EH (cell line): ENCODE measurements around the gene PRKN.

Source experiments
- DNase-seq: peaks from one replicate; pipeline ENCODE4 v3.0.0-alpha.2; 2015; ENCODE audit warnings: low read depth

Gene PRKN

DNA sequence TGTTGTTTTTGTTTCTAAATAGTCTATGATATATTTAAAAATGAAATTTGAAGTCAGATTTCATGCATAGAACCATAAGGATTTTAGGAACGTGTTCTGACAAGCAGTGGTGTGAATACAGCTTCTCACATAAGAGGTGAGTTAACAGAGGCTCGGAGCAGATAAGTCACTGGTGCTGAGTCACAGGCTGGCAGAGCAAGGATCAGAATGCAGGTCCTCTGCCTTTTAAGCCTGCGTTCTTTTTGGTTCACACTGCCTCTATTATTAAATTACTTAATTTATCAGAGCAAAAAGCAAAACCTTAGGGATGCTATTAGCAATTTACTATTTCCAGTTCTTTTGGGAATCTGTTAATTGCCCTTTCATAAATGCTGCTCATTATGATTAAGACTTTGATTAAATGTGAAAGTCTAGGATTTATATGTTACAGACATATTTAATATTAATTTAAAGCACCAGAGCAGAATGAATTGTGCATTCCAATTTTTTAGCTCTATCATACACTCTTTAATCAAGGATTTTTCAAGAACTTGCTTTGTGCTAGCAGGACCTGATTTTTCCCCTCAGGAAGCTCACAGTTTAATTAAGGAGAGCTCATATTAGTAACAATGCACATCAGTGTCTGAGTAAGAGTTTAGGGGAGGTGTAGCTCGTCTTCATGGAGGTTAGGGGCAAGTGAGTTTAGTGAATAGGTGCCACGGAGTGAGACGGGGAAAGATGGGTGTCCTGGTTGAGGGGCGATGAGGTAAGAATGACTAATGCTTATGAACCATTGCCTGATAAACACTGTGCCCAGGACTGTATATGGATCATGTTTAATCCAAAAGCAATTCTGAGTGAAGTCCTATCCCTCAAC is 1241.0 kb downstream of the PRKN start:
- peak; percentile 25 for DNase-seq

- peak; percentile 8 for DNase-seq
Observed at GRCh38 chr6:161482517-161482858, 1245.1 kb downstream of the PRKN start.

- DNase-seq, result peak; percentile 8
Observed at GRCh38 chr6:161481786-161482516, 1245.6 kb downstream of the PRKN start.

- DNase-seq, result no peak
Observed at GRCh38 chr6:161480421-161481155, 1247.0 kb downstream of the PRKN start.

DNA sequence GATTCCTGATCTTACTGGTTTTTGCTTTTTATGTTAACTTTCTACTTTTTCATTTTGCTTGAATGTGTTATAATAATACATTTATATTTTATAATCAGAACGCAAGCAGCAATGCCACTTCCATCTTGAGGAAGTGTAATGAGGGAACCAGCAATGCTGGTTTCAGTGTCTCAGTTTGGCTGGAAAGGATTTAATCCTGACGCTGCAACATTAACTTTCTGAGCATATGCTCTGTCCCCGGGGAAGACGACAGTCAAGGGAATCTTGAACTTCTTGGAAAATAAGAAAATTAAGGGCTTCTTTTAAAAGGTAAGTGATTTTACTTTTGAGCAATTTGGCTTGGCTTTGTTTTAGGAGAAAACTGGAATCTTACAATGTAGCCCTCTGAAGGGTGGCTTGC is 1248.2 kb downstream of the PRKN start:
- DNase-seq, result no peak

- DNase-seq, result no peak
Observed at GRCh38 chr6:161477876-161478425, 1249.6 kb downstream of the PRKN start.

DNA sequence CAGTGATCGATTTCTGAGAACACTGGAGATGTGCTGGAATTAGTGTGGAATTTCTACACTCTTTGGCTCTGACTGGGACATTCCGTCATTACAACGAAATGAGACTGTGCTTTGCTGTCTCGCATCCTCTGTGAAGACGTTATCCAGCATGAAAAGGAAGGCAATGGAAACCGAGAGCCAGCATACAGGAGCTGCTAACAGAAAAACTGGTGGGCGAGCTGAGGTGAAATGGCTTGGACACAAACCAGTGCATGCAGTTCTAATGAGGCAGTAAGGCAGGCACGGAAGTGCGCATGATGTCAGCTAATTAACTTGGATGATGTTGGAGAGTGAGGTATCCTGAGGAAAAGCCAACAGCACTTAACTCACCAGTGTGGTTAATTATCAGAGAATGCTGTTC is 1250.9 kb downstream of the PRKN start:
- peak; percentile 74 for DNase-seq

- no peak for DNase-seq
Observed at GRCh38 chr6:161465403-161465802, 1262.2 kb downstream of the PRKN start.

GRCh38 chr6:161463071-161463470 is 1264.5 kb downstream of the PRKN start:
- DNase-seq, result no peak

DNA sequence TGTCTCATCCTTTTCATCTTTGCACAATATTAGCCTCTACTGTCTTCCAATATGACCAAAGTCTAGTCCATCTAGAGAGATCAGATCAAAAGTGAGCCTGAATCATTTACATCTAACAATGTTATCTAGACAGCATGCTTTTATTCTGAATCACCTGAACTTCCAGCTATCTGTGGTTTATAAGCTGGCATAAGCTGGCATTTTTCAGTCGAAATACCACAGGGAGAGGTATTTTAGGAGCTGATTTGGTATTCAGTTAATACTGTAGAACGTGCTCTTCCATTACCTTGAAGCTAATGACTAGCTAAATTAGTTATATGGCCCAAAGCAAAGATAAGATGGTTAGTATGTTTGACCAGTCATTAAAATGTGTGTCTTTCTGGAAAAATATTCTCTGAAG is 1265.4 kb downstream of the PRKN start:
- DNase-seq, result no peak

- no peak for DNase-seq
Observed at GRCh38 chr6:161459008-161459615, 1268.5 kb downstream of the PRKN start.

DNA sequence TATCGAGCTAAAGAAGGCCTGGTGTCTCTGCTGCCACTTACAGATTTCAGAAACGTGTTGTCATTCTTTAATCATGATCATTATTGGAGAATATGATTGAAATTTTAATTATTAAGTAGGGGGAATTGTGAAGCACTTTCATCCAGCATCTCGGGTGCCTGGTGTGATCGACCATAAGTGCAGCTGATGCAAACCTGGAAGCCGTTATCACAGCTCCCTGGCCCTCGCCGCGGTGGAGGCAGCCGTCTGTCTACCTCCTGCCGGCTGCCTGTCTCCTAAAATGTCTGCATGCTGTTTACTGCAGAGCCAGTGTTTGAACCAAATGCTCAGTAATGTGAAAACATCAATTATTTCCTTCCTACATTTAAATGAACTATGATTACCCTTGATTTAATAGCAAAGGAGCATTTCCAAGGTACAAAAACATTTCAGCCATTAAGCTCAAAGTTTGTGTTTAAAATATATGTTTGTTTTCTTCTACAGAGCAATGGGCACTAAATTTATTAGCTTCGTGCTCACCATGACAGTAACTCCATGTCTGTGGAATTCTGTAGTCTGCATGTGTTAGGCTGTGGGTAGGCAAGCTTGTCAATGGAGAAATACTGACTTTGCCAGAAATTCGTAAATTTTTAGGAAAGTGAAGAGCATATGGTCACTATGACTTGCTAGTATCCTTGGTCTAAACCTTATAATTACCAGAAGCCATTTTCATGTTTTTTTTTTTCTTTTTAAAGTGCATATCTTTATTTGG is 1269.2 kb downstream of the PRKN start:
- no peak for DNase-seq

GRCh38 chr6:161455848-161456247 is 1271.7 kb downstream of the PRKN start:
- no peak for DNase-seq

- DNase-seq, result no peak
Observed at GRCh38 chr6:161453558-161453957, 1274.0 kb downstream of the PRKN start.

DNA sequence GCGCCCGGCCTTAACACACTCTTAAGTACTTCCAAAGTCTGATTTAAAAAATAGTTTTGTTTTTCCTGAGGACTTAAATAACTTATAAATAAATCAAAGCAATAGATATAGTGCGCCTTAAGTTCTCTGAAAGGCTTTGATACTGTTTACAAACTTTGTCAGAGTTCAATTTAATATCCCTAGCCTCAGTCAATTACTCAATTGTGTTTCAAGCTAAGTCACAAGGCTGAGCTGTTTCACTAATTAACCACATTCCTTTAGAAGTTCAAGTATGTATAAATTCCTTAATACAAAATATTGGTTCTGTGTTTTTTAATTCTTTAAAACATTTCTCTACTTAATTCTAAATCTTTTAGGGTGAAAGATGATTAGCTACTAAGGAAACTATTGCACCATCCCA is 1275.3 kb downstream of the PRKN start:
- DNase-seq, result no peak

GRCh38 chr6:161449521-161449920 is 1278.0 kb downstream of the PRKN start:
- DNase-seq, result no peak

DNA sequence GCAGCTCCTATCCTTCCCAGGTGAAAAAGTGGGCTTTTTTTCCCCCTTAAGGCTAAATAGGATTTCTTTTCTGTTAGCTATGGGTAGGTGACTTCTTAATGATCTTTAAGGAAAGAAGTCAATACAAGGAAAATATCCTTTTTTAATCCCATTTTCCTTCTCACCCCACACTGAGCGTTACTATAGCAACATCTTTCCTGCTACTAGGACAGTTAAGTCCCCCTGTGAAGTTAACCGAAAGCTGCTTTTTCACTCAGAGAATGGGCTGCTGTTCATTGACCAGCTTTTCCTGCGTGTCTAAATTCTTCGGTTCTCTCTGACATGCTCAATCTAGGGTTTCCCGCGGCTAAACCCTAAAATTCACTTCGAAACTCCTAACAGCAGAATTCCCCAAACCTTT is 1280.6 kb downstream of the PRKN start:
- DNase-seq, result no peak

- no peak for DNase-seq
Observed at GRCh38 chr6:161446296-161446925, 1281.2 kb downstream of the PRKN start.

- DNase-seq, result no peak
Observed at GRCh38 chr6:161445021-161445799, 1282.4 kb downstream of the PRKN start.

DNA sequence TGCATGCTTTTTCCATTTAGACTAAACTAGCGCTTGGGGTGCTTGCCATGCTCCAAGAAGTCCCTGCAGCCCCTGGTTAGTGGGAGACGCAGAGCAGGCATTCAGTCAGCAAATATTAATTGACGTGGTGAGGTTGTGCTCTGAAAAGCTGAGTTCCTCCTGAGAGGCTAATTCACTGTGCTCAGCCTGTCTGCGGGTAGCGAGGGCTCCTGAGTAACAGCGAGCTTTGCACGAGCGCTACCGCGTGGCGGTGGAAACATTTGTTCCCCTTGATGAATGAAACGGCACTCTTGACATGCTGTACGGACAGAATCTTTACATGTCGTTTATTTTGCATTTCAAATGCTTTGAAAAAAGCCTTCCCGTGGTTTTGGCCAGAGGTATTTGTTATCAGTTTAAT is 1283.1 kb downstream of the PRKN start:
- DNase-seq, result no peak
